ENCODE results near the gene HAPLN3. TPM values are rescaled to one million over a fixed set of nuclear protein-coding genes. Genes with fewer than 3 reads are reported as not detected.
A peak's percentile ranks its signal among the peaks of the same experiment; 100 is the strongest.

HAPLN3 gene
- total RNA-seq, 2 donors from 2014 or later = 31.6 to 38.6 TPM

GRCh38 chr15:88918738-88919137, 23.4 kb upstream of the HAPLN3 start:
- peak overlapping the region; percentile 43 for H3K4me3 Mint-ChIP-seq
- peaks cover 25% of the 10 kb centered on the region for H3K4me1 Mint-ChIP-seq
- H3K27ac Mint-ChIP-seq = peak overlapping the region; percentile 11
- ATAC-seq (replicated peaks) = peak; percentile 81
- no peaks in the 10 kb centered on the region for H3K36me3 Mint-ChIP-seq (ENCODE audit: low read depth)
- H3K9me3 Mint-ChIP-seq = no peaks in the 10 kb centered on the region
- H3K27me3 Mint-ChIP-seq = peaks cover 32% of the 10 kb centered on the region

GRCh38 chr15:88917760-88918159, 22.4 kb upstream of the HAPLN3 start:
- peaks cover 25% of the 10 kb centered on the region for H3K27me3 Mint-ChIP-seq
- no peak overlapping the region for H3K4me3 Mint-ChIP-seq
- H3K9me3 Mint-ChIP-seq = no peaks in the 10 kb centered on the region
- no peak overlapping the region for H3K27ac Mint-ChIP-seq
- H3K4me1 Mint-ChIP-seq = peaks cover 23% of the 10 kb centered on the region
- ATAC-seq (replicated peaks) = no peak
- no peaks in the 10 kb centered on the region for H3K36me3 Mint-ChIP-seq (ENCODE audit: low read depth)

- H3K27me3 Mint-ChIP-seq = peaks cover 10% of the 10 kb centered on the region
- H3K27ac Mint-ChIP-seq = no peak overlapping the region
- H3K4me1 Mint-ChIP-seq = peaks cover 20% of the 10 kb centered on the region
- H3K4me3 Mint-ChIP-seq = no peak overlapping the region
- H3K36me3 Mint-ChIP-seq (ENCODE audit: low read depth) = no peaks in the 10 kb centered on the region
- ATAC-seq (replicated peaks) = no peak
- H3K9me3 Mint-ChIP-seq = no peaks in the 10 kb centered on the region
Measured at GRCh38 chr15:88915354-88915753, 20.0 kb upstream of the HAPLN3 start.

- Mint-ChIP-seq H3K9me3 (no peaks in the 10 kb centered on the region), H3K4me3 (peak overlapping the region; percentile 83), H3K4me1 (peaks cover 11% of the 10 kb centered on the region), H3K27me3 (peaks cover 7% of the 10 kb centered on the region), H3K27ac (peak overlapping the region; percentile 31), H3K36me3 (ENCODE audit: low read depth) (no peaks in the 10 kb centered on the region)
- no peak for ATAC-seq (replicated peaks)
Measured at GRCh38 chr15:88913850-88914169, 18.5 kb upstream of the HAPLN3 start.

- Mint-ChIP-seq H3K9me3 (no peaks in the 10 kb centered on the region), H3K27ac (peak within 1 kb of the TSS; percentile 31), H3K4me1 (peaks cover 9% of the 10 kb centered on the region), H3K4me3 (peak within 1 kb of the TSS; percentile 83), H3K36me3 (ENCODE audit: low read depth) (no peaks in the 10 kb centered on the region), H3K27me3 (peaks cover 7% of the 10 kb centered on the region)
- peak; percentile 94 for ATAC-seq (replicated peaks)
Measured at GRCh38 chr15:88913017-88913849, 17.9 kb upstream of the HAPLN3 start, which contains the start of gene MFGE8. TSS of gene MFGE8 (minus strand) at chr15:88913379. CDS start at chr15:88913319, 60 bp downstream.

- Mint-ChIP-seq H3K27me3 (peaks cover 4% of the 10 kb centered on the region), H3K36me3 (ENCODE audit: low read depth) (no peaks in the 10 kb centered on the region), H3K4me3 (peak overlapping the region; percentile 83), H3K4me1 (peaks cover 9% of the 10 kb centered on the region), H3K9me3 (no peaks in the 10 kb centered on the region), H3K27ac (no peak overlapping the region)
- no peak for ATAC-seq (replicated peaks)
Measured at GRCh38 chr15:88912500-88912921, 17.2 kb upstream of the HAPLN3 start.

GRCh38 chr15:88911766-88912118, 16.4 kb upstream of the HAPLN3 start:
- Mint-ChIP-seq H3K27me3 (peaks cover 3% of the 10 kb centered on the region), H3K4me1 (peaks cover 9% of the 10 kb centered on the region), H3K27ac (no peak overlapping the region), H3K4me3 (peak overlapping the region; percentile 83), H3K9me3 (no peaks in the 10 kb centered on the region), H3K36me3 (ENCODE audit: low read depth) (no peaks in the 10 kb centered on the region)
- no peak for ATAC-seq (replicated peaks)

- Mint-ChIP-seq H3K4me3 (no peak overlapping the region), H3K27me3 (no peaks in the 10 kb centered on the region), H3K4me1 (peaks cover 9% of the 10 kb centered on the region), H3K27ac (peak overlapping the region; percentile 19), H3K9me3 (no peaks in the 10 kb centered on the region), H3K36me3 (ENCODE audit: low read depth) (no peaks in the 10 kb centered on the region)
- no peak for ATAC-seq (replicated peaks)
Measured at GRCh38 chr15:88909956-88910831, 14.8 kb upstream of the HAPLN3 start.

GRCh38 chr15:88908697-88909621, 13.6 kb upstream of the HAPLN3 start:
- no peak overlapping the region for H3K4me3 Mint-ChIP-seq
- H3K4me1 Mint-ChIP-seq = peaks cover 15% of the 10 kb centered on the region
- H3K27ac Mint-ChIP-seq = no peak overlapping the region
- H3K27me3 Mint-ChIP-seq = no peaks in the 10 kb centered on the region
- ATAC-seq (replicated peaks) = no peak
- no peaks in the 10 kb centered on the region for H3K9me3 Mint-ChIP-seq
- no peaks in the 10 kb centered on the region for H3K36me3 Mint-ChIP-seq (ENCODE audit: low read depth)

- Mint-ChIP-seq H3K4me1 (peaks cover 18% of the 10 kb centered on the region), H3K27me3 (no peaks in the 10 kb centered on the region), H3K9me3 (no peaks in the 10 kb centered on the region), H3K4me3 (no peak overlapping the region), H3K27ac (no peak overlapping the region), H3K36me3 (ENCODE audit: low read depth) (no peaks in the 10 kb centered on the region)
- ATAC-seq (replicated peaks) = no peak
Measured at GRCh38 chr15:88908123-88908522, 12.8 kb upstream of the HAPLN3 start.

GRCh38 chr15:88907111-88907510, 11.8 kb upstream of the HAPLN3 start:
- Mint-ChIP-seq H3K27me3 (no peaks in the 10 kb centered on the region), H3K27ac (no peak overlapping the region), H3K4me3 (no peak overlapping the region), H3K4me1 (peaks cover 21% of the 10 kb centered on the region), H3K36me3 (ENCODE audit: low read depth) (no peaks in the 10 kb centered on the region), H3K9me3 (no peaks in the 10 kb centered on the region)
- no peak for ATAC-seq (replicated peaks)

GRCh38 chr15:88906551-88906950, 11.2 kb upstream of the HAPLN3 start:
- Mint-ChIP-seq H3K36me3 (ENCODE audit: low read depth) (no peaks in the 10 kb centered on the region), H3K27me3 (no peaks in the 10 kb centered on the region), H3K4me3 (no peak overlapping the region), H3K9me3 (no peaks in the 10 kb centered on the region), H3K27ac (no peak overlapping the region), H3K4me1 (peaks cover 25% of the 10 kb centered on the region)
- no peak for ATAC-seq (replicated peaks)

- no peaks in the 10 kb centered on the region for H3K9me3 Mint-ChIP-seq
- H3K4me3 Mint-ChIP-seq = no peak overlapping the region
- peaks cover 25% of the 10 kb centered on the region for H3K4me1 Mint-ChIP-seq
- no peak for ATAC-seq (replicated peaks)
- no peak overlapping the region for H3K27ac Mint-ChIP-seq
- no peaks in the 10 kb centered on the region for H3K36me3 Mint-ChIP-seq (ENCODE audit: low read depth)
- no peaks in the 10 kb centered on the region for H3K27me3 Mint-ChIP-seq
Measured at GRCh38 chr15:88906130-88906529, 10.8 kb upstream of the HAPLN3 start.

- H3K36me3 Mint-ChIP-seq (ENCODE audit: low read depth) = no peaks in the 10 kb centered on the region
- no peak for ATAC-seq (replicated peaks)
- no peaks in the 10 kb centered on the region for H3K9me3 Mint-ChIP-seq
- peaks cover 26% of the 10 kb centered on the region for H3K4me1 Mint-ChIP-seq
- H3K4me3 Mint-ChIP-seq = no peak overlapping the region
- H3K27ac Mint-ChIP-seq = no peak overlapping the region
- H3K27me3 Mint-ChIP-seq = no peaks in the 10 kb centered on the region
Measured at GRCh38 chr15:88905576-88905975, 10.2 kb upstream of the HAPLN3 start.
